ENCODE results near the gene ZFAND5.
A peak's percentile ranks its signal among the peaks of the same experiment; 100 is the strongest.

Gene ZFAND5

DNA sequence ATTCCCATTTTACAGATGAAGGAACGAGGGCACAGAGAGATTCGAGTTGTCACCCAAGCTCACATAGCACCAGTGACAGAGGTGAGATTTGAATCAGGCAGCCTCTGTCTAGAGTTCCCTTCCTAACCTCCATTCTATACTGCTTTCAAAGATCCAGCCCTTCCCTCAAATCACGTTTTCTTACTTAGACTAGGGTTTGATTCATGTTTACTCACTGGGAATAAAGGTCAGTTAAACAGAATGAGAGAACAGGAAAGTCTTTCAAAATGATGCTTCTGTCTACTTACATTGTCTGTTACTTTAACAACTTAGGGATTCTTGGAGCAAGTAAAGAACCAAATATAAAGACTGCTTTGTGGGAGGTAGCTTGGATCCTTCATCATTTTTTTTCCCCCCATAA lies 40.0 kb downstream of the ZFAND5 start:
- DNase-seq (ENCODE audit: low read depth, low spot score): no peak

GRCh38 chr9:72322678-72323077 lies 42.3 kb downstream of the ZFAND5 start:
- no peak for DNase-seq (ENCODE audit: low read depth, low spot score)

GRCh38 chr9:72322259-72322658 lies 42.7 kb downstream of the ZFAND5 start:
- DNase-seq (ENCODE audit: low read depth, low spot score): no peak

- DNase-seq (ENCODE audit: low read depth, low spot score): peak; percentile 93
Measured at GRCh38 chr9:72315510-72316311, 49.3 kb downstream of the ZFAND5 start.

DNA sequence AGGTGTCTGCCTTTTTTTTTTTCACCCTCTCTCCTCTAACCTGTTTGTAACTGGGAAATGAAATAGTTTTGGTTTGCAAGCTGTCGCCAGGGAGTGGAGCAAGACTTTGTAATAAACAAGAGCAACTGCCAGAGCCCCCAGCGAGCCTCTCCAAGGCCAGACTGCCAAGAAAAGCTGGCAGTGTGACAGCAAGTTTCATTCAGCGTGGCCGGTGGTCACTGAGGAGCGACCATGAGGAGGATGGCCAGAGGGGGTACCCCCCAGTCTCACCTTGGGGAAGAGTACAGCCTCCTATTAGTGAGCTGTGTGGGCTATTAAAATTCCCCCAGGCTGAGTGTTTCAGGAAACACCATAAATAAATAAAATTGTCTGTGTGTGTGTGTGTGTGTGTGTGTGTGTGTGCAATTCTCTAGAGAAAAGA lies 49.9 kb downstream of the ZFAND5 start:
- peak; percentile 55 for DNase-seq (ENCODE audit: low read depth, low spot score)

GRCh38 chr9:72313507-72313906 lies 51.5 kb downstream of the ZFAND5 start:
- DNase-seq (ENCODE audit: low read depth, low spot score): no peak

DNA sequence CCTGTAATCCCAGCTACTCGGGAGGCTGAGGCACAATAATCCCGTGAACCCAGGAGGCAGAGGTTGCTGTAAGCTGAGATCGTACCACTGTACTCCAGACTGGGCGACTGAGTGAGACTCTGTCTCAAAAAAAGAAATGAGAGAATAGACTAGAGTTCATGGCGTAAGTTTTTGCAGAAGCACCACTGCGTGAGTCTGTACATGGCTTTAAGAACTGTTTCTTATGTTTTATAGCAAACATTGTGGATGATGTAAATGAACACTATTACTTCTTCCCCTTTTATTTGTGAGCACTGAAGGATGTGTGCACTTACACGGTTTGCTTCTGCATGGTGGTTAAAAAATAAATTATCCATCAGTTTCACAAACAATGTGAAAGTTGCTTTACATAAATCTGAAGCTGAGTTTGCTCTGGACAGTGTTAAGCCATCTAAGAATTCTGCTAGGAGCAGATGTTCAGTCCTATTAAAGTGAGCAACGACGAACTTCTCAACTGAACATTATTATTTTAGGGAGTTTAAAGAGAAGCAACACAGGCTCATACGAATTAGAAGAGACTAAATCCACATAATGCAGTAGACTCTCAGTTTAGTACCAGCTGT lies 52.5 kb downstream of the ZFAND5 start:
- no peak for DNase-seq (ENCODE audit: low read depth, low spot score)

DNA sequence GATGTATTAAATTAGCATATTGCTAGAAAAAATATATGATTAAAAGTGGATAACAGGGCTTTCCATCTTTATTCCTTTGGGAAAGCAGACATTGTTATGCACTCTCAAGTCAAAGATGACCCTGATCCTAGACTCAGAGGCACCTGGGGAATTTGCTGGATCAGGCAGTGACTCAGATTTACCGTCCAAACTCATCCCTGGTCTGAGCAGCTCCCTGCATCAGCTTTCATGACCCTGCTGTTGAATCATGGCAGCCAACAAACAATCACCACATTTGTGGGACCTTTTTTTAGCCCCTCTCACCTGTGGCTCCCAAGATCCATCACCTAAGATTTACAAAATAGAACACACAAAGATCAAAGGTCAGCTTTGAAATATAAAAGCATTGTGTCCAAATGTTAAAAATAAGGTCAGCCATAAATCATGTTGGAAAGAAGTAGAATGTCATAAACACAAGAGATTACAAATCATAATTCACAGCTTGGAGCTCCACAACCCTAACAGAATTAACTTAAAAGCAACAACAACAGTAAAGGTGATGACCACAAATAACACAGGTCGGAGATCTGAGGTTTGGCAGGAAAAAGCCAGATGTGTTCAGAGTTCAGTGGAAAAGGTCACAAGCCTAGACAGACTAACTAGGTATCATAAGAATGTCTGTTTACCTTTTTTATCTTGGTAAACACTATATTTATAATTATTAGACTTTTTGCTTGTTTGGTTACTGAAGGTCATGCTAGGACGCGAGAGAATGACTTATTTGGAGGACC lies 55.5 kb downstream of the ZFAND5 start:
- DNase-seq (ENCODE audit: low read depth, low spot score): no peak

DNA sequence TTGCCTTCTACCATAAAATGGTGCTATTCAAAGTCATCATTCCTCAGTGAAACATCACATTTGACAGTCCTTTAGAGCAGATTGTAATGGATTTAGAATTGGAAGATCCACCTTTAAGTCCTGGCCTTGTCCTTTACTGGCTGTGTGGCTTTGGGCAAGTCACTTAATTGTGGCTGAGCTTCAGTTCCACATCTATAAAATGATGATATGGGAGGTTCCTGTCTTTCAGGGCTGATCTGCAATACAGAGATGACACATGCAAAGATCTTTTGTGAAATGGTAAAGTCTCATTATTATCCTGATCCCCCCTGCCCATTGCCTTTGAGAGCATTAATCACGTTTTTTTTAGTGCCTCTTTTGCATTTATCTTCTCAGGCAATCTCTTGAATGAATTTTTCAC lies 58.2 kb downstream of the ZFAND5 start:
- DNase-seq (ENCODE audit: low read depth, low spot score): no peak

GRCh38 chr9:72305707-72306106 lies 59.3 kb downstream of the ZFAND5 start:
- no peak for DNase-seq (ENCODE audit: low read depth, low spot score)

- peak; percentile 40 for DNase-seq (ENCODE audit: low read depth, low spot score)
Measured at GRCh38 chr9:72305102-72305546, 59.9 kb downstream of the ZFAND5 start.

DNA sequence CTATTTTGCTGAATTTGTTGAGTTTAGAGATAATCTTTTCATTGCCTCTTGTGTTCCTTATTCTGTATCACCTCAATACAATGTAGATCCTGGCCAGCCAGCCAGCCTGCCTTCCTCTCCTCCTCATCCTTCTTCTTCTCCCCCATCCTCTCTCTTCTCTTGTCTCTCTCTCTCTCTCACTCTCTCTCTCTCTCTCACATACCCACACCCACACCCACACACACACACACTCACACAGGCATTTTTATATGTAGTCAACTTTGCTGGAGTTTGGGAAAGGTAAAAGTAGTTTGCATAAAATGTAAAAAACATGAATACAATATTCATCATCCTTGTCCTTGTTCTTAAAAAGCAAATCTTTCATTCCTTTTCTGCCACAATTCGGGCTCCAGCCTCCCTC lies 60.5 kb downstream of the ZFAND5 start:
- DNase-seq (ENCODE audit: low read depth, low spot score): no peak
